ENCODE measurements around the gene CHRNA1. TPM values are rescaled to one million over a fixed set of nuclear protein-coding genes. Genes with fewer than 3 reads are reported as not detected.

Gene CHRNA1
- polyA plus RNA-seq, 1 donor from 2014 or later = not detected

DNA sequence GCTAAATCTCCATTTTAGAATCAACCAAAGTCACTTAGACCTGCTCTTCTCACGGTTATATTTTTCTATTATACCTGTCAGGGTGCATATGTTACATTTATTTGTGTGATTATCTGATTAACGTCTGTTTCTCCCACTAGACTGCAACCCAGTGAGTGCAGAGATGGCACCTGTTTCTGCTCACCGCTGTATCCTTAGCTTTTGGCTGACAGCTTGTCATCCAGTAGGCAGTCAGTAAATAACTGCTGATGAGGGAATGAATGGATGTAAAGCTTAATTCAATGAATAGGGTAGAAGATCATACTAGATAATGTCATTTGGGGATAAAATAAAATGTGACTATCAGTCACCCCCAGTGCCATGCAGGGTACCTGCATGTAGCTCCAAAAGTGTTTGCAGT is 6.9 kb upstream of the CHRNA1 start:
- Histone ChIP-seq H3K9ac (ENCODE audit: low read length) (no peak overlapping the region), H3F3A (ENCODE audit: insufficient read depth, low read length, poor library complexity, severe bottlenecking) (peaks cover 4% of the 10 kb centered on the region), H3K4me2 (ENCODE audit: low read length) (no peak overlapping the region), H3K79me2 (replicated peaks; ENCODE audit: insufficient read depth, low read length) (no peaks in the 10 kb centered on the region), H3K36me3 (ENCODE audit: insufficient read depth, low read length) (no peaks in the 10 kb centered on the region), H3K4me3 (ENCODE audit: low read length) (peak overlapping the region; percentile 48), H4K20me1 (ENCODE audit: insufficient read depth) (no peaks in the 10 kb centered on the region), H3K9me2 (ENCODE audit: insufficient read depth, low read length) (no peaks in the 10 kb centered on the region), H3K27me3 (ENCODE audit: insufficient read depth, low read depth, low read length) (no peaks in the 10 kb centered on the region), H3K9me3 (ENCODE audit: low read length) (no peaks in the 10 kb centered on the region), H3K27ac (ENCODE audit: low read length) (peak overlapping the region; percentile 68), H2AFZ (ENCODE audit: low read depth, low read length) (no peak overlapping the region)
- TF ChIP-seq EZH2 (IDR thresholded peaks at IDR 0.05; ENCODE audit: borderline replicate concordance, insufficient read depth, low read length, poor library complexity, severe bottlenecking) = no peak
- TF ChIP-seq EP300 (conservative IDR thresholded peaks at IDR 0.05; ENCODE audit: poor library complexity, severe bottlenecking) = peak; percentile 22
- TF ChIP-seq POLR2AphosphoS5 (IDR thresholded peaks at IDR 0.05) = peak; percentile 37

DNA sequence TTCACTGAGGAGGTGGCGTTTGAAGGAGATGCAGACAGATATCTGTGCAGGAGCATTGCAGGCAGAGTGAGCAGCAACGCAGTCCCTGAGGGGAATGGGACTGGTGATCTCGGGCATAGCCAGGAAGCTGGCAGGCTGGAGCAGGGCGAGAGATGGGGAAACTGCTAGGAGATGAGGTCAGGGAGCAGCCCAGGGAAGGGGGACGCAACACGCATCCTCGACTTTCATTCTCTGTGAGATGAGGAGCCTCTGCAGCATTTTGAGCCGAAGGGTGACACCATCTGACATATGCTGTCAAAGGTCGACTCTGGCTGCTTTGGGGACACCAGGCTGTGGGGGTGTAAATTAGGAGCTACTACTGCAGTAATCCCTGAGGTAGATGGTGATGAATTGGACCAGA is 4.3 kb upstream of the CHRNA1 start:
- Histone ChIP-seq H3K9ac (ENCODE audit: low read length) (no peak overlapping the region), H3K36me3 (ENCODE audit: insufficient read depth, low read length) (no peaks in the 10 kb centered on the region), H2AFZ (ENCODE audit: low read depth, low read length) (no peak overlapping the region), H3K27ac (ENCODE audit: low read length) (no peak overlapping the region), H3K79me2 (replicated peaks; ENCODE audit: insufficient read depth, low read length) (no peaks in the 10 kb centered on the region), H3K9me3 (ENCODE audit: low read length) (no peaks in the 10 kb centered on the region), H3F3A (ENCODE audit: insufficient read depth, low read length, poor library complexity, severe bottlenecking) (peaks cover 4% of the 10 kb centered on the region), H4K20me1 (ENCODE audit: insufficient read depth) (no peaks in the 10 kb centered on the region), H3K4me2 (ENCODE audit: low read length) (no peak overlapping the region), H3K27me3 (ENCODE audit: insufficient read depth, low read depth, low read length) (no peaks in the 10 kb centered on the region), H3K4me3 (ENCODE audit: low read length) (no peak overlapping the region), H3K9me2 (ENCODE audit: insufficient read depth, low read length) (no peaks in the 10 kb centered on the region)
- TF ChIP-seq EZH2 (IDR thresholded peaks at IDR 0.05; ENCODE audit: borderline replicate concordance, insufficient read depth, low read length, poor library complexity, severe bottlenecking) (no peak), SMC3 (conservative IDR thresholded peaks at IDR 0.05; ENCODE audit: poor library complexity) (no peak), RAD21 (conservative IDR thresholded peaks at IDR 0.05) (no peak), TAF1 (IDR thresholded peaks at IDR 0.05; ENCODE audit: low read depth) (no peak), MXI1 (conservative IDR thresholded peaks at IDR 0.05; ENCODE audit: poor library complexity, severe bottlenecking) (no peak), EP300 (conservative IDR thresholded peaks at IDR 0.05; ENCODE audit: poor library complexity, severe bottlenecking) (no peak), POLR2AphosphoS5 (IDR thresholded peaks at IDR 0.05) (no peak)
- TF ChIP-seq, protein P1, sequence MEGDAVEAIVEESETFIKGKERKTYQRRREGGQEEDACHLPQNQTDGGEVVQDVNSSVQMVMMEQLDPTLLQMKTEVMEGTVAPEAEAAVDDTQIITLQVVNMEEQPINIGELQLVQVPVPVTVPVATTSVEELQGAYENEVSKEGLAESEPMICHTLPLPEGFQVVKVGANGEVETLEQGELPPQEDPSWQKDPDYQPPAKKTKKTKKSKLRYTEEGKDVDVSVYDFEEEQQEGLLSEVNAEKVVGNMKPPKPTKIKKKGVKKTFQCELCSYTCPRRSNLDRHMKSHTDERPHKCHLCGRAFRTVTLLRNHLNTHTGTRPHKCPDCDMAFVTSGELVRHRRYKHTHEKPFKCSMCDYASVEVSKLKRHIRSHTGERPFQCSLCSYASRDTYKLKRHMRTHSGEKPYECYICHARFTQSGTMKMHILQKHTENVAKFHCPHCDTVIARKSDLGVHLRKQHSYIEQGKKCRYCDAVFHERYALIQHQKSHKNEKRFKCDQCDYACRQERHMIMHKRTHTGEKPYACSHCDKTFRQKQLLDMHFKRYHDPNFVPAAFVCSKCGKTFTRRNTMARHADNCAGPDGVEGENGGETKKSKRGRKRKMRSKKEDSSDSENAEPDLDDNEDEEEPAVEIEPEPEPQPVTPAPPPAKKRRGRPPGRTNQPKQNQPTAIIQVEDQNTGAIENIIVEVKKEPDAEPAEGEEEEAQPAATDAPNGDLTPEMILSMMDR (IDR thresholded peaks at IDR 0.05; ENCODE audit: poor library complexity, severe bottlenecking) = no peak
- TF ChIP-seq, protein P2, sequence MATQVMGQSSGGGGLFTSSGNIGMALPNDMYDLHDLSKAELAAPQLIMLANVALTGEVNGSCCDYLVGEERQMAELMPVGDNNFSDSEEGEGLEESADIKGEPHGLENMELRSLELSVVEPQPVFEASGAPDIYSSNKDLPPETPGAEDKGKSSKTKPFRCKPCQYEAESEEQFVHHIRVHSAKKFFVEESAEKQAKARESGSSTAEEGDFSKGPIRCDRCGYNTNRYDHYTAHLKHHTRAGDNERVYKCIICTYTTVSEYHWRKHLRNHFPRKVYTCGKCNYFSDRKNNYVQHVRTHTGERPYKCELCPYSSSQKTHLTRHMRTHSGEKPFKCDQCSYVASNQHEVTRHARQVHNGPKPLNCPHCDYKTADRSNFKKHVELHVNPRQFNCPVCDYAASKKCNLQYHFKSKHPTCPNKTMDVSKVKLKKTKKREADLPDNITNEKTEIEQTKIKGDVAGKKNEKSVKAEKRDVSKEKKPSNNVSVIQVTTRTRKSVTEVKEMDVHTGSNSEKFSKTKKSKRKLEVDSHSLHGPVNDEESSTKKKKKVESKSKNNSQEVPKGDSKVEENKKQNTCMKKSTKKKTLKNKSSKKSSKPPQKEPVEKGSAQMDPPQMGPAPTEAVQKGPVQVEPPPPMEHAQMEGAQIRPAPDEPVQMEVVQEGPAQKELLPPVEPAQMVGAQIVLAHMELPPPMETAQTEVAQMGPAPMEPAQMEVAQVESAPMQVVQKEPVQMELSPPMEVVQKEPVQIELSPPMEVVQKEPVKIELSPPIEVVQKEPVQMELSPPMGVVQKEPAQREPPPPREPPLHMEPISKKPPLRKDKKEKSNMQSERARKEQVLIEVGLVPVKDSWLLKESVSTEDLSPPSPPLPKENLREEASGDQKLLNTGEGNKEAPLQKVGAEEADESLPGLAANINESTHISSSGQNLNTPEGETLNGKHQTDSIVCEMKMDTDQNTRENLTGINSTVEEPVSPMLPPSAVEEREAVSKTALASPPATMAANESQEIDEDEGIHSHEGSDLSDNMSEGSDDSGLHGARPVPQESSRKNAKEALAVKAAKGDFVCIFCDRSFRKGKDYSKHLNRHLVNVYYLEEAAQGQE (IDR thresholded peaks at IDR 0.05; ENCODE audit: borderline replicate concordance) = no peak

Data from neural cell (in vitro differentiated cells).